Measurements from ENCODE around the gene PTX4.

DNA sequence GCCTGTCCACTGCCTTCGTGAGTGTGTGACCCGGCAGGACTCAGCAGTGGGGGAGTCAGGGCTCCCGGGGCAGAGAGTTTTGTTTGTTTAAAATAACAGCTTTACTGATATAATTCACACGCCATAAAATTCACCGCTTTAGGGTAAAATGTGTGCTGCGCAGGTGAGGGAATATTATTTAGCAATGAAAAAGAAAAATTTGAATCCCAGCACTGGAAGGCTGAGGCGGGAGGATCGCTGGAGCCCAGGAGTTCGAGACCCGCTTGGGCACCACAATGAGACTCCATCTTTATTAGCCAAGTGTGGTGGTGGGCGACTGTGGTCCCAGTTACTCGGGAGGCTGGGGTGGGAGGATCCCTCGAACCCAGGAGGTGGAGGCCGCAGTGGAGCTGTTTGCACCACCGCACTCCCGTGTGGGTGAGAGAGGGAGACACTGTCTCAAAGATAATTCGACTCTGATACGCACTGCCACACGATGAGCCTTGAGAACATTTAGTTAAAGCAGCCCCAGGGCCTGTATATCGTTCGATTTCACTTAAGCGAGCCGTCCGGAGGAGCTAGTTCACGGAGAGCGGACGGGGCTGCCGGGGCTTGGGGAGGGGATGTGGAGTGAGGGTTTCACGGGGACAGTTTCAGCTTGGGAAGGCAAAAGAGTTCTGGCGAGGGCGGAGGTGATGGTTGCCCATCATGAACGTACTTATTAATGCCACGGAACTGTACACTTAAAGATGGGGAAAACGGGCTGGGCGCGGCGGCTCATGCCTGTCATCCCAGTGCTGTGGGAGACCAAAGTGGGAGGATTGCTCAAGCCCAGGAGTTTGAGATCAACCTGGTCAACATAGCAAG, 14.6 kb upstream of the PTX4 start:
- TF ChIP-seq, protein P1, sequence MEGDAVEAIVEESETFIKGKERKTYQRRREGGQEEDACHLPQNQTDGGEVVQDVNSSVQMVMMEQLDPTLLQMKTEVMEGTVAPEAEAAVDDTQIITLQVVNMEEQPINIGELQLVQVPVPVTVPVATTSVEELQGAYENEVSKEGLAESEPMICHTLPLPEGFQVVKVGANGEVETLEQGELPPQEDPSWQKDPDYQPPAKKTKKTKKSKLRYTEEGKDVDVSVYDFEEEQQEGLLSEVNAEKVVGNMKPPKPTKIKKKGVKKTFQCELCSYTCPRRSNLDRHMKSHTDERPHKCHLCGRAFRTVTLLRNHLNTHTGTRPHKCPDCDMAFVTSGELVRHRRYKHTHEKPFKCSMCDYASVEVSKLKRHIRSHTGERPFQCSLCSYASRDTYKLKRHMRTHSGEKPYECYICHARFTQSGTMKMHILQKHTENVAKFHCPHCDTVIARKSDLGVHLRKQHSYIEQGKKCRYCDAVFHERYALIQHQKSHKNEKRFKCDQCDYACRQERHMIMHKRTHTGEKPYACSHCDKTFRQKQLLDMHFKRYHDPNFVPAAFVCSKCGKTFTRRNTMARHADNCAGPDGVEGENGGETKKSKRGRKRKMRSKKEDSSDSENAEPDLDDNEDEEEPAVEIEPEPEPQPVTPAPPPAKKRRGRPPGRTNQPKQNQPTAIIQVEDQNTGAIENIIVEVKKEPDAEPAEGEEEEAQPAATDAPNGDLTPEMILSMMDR (IDR thresholded peaks at IDR 0.05; ENCODE audit: insufficient read depth, low read length, poor library complexity, severe bottlenecking) = no peak
- no peak for TF ChIP-seq EZH2phosphoT487 (conservative IDR thresholded peaks at IDR 0.05; ENCODE audit: low read length)

Data from SU-DHL-6 (cell line).